Measurements from ENCODE around the gene SYT1. TPM values are rescaled to one million over a fixed set of nuclear protein-coding genes. Genes with fewer than 3 reads are reported as not detected.

The SYT1 gene
- total and polyA plus RNA-seq, 2 of the 8 experiments (the other 6 are each of a cell fraction or from before 2014, with no cell fraction given), result 11.0 to 34.6 TPM

DNA sequence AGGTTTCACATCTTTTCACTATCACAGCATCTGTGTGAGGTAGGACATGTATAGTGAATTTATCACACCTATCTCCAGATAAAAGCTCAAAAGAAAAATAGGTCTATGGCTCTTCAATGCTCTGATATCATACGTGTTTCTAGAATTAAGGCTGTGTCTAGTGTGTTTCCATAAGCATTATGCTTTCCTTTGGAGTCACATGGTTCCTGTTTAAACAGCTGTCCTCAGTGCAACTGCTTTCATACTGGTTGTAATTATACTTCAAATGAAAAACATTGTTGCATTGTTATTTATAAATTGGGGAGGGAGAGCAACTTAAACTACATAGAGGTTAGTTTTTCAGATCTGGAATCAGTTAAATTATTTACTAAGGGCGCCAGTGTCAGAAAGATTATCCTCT is 151.6 kb downstream of the SYT1 start:
- Histone ChIP-seq H2AK5ac (ENCODE audit: low read depth, low read length) (no peak overlapping the region), H2BK20ac (ENCODE audit: low read length) (no peak overlapping the region), H4K91ac (replicated peaks; ENCODE audit: insufficient read length, low read length) (no peak overlapping the region), H3K79me2 (ENCODE audit: control insufficient read depth in 1 of 2, insufficient read depth in 2 of 2, low read length in 2 of 2) (no peaks in the 10 kb centered on the region), H2BK15ac (ENCODE audit: low read length) (no peak overlapping the region), H3K56ac (replicated peaks; ENCODE audit: insufficient read length, low read depth, low read length) (no peak overlapping the region), H3K4me1 (replicated peaks in 1 of 4; ENCODE audit: control insufficient read depth in 3 of 4, insufficient read depth in 4 of 4, low read length in 3 of 4) (no peaks in the 10 kb centered on the region), H3K23me2 (ENCODE audit: low read depth, low read length) (no peaks in the 10 kb centered on the region), H2BK5ac (ENCODE audit: low read depth, low read length) (no peak overlapping the region), H3K4me2 (ENCODE audit: insufficient read depth in 1 of 2, low read depth in 2 of 2, low read length in 2 of 2) (no peak overlapping the region), H3K36me3 (ENCODE audit: control insufficient read depth in 2 of 4, insufficient read depth in 4 of 4, low read length in 3 of 4) (no peaks in the 10 kb centered on the region; a peak in 1 of 8 replicates), H3K27ac (ENCODE audit: low read depth, low read length) (no peak overlapping the region), H3K4me3 (ENCODE audit: extremely low read depth in 1 of 4, insufficient read depth in 2 of 4, low read depth in 3 of 4, low read length in 4 of 4) (no peak overlapping the region), H3K23ac (ENCODE audit: insufficient read length) (no peak overlapping the region), H3K9me3 (ENCODE audit: insufficient read depth in 2 of 2, low read depth in 1 of 2, low read length in 1 of 2) (no peaks in the 10 kb centered on the region), H2AFZ (ENCODE audit: low read length) (no peak overlapping the region), H3K4ac (replicated peaks; ENCODE audit: insufficient read length, low read depth, low read length) (no peak overlapping the region), H3K14ac (ENCODE audit: insufficient read length) (no peak overlapping the region), H4K5ac (ENCODE audit: insufficient read length, low read depth, low read length) (no peak overlapping the region), H3K79me1 (ENCODE audit: low read depth, low read length) (no peaks in the 10 kb centered on the region), H3K9ac (replicated peaks in 1 of 4; ENCODE audit: extremely low read depth in 1 of 4, low read depth in 3 of 4, low read length in 3 of 4) (no peak overlapping the region), H4K20me1 (replicated peaks in 1 of 2; ENCODE audit: control insufficient read depth in 1 of 2, insufficient read depth in 2 of 2, low read length in 2 of 2) (peaks cover 0 to 2% of the 10 kb centered on the region in 2 experiments), H3K18ac (ENCODE audit: extremely low read depth, low read length) (no peak overlapping the region), H3K27me3 (replicated peaks in 1 of 4; ENCODE audit: control insufficient read depth in 3 of 4, extremely low read depth in 1 of 4, insufficient read depth in 3 of 4, low read length in 3 of 4) (no peaks in the 10 kb centered on the region), H4K8ac (ENCODE audit: extremely low read depth, insufficient read depth, low read length) (no peak overlapping the region), H2BK12ac (ENCODE audit: low read depth, low read length) (no peak overlapping the region), H2BK120ac (replicated peaks; ENCODE audit: low read depth, low read length) (no peak overlapping the region)
- POLR2A ChIA-PET (ENCODE audit: partially characterized antibody), result no interaction called here
- 75% methylated on average over 2 of the region's 2 CpGs; no CpG with 5 or more reads in 1 of the 2 experiments for WGBS, 2 experiments (ENCODE audit: extremely low coverage in 1 of 2, insufficient coverage in 1 of 2, insufficient read length in 1 of 2, insufficient replicate concordance in 2 of 2, low coverage in 1 of 2, low lambda C conversion rate in 2 of 2, missing lambda C conversion rate in 1 of 2)
- DNase-seq (ENCODE audit: low read depth in 1 of 2, low spot score in 2 of 2), result no peak
- TF ChIP-seq CEBPB (IDR thresholded peaks at IDR 0.05; ENCODE audit: low read depth, low read length) (no peak), SRF (IDR thresholded peaks at IDR 0.05; ENCODE audit: low read depth, low read length) (no peak), EGR1 (IDR thresholded peaks at IDR 0.05; ENCODE audit: borderline replicate concordance, low read depth, low read length) (no peak), RFX5 (IDR thresholded peaks at IDR 0.05; ENCODE audit: borderline replicate concordance, low read depth, low read length) (no peak), CTBP2 (IDR thresholded peaks at IDR 0.05; ENCODE audit: borderline replicate concordance, insufficient read depth, insufficient read length, low read length) (no peak), CBX8 (IDR thresholded peaks at IDR 0.05; ENCODE audit: borderline replicate concordance, low read depth, low read length) (no peak), NANOG (IDR thresholded peaks at IDR 0.05; ENCODE audit: insufficient read depth, low read depth, low read length, poor library complexity, severe bottlenecking) (no peak), POLR2AphosphoS5 (IDR thresholded peaks at IDR 0.05; ENCODE audit: low read depth, low read length) (no peak), CREB1 (IDR thresholded peaks at IDR 0.05) (no peak), POLR2A (IDR thresholded peaks at IDR 0.05; ENCODE audit: control extremely low read depth in 1 of 2, low read depth in 2 of 2, low read length in 2 of 2) (no peak), CHD2 (IDR thresholded peaks at IDR 0.05; ENCODE audit: low read length) (no peak)
- CTCF ChIA-PET (ENCODE audit: partially characterized antibody), result no interaction called here
- FAIRE-seq, result no peak

Data from H1 (cell line).